ENCODE data around the gene SEMA3E. TPM values are rescaled to one million over a fixed set of nuclear protein-coding genes. Genes with fewer than 3 reads are reported as not detected.

SEMA3E gene
- total RNA-seq, 4 donors from 2014 or later = 0.13 to 2.7 (median 1.1) TPM

- Histone ChIP-seq H3K36me3 (no peaks in the 10 kb centered on the region), H3K4me3 (no peak overlapping the region), H3K9me3 (no peaks in the 10 kb centered on the region), H3K27me3 (no peaks in the 10 kb centered on the region), H3K4me1 (no peaks in the 10 kb centered on the region), H3K27ac (no peak overlapping the region)
- 68 to 72% methylated on average over 2 of the region's 2 CpGs for WGBS, 2 donors
- no peak for TF ChIP-seq POLR2A (IDR thresholded peaks at IDR 0.05)
- no peak for TF ChIP-seq CTCF (IDR thresholded peaks at IDR 0.05)
- no peak for DNase-seq
- intact Hi-C loops (cut with DNase I) = no loop called here
Measured at GRCh38 chr7:83502636-83503035, 146.3 kb downstream of the SEMA3E start.

- peaks cover 0 to 9% (median 0%) of the 10 kb centered on the region in 3 donors for H3K4me1 ChIP-seq
- WGBS, 2 donors = 84 to 86% methylated on average over 2 of the region's 2 CpGs
- intact Hi-C loops (cut with DNase I) = no loop called here
- no peak overlapping the region for H3K4me3 ChIP-seq
- DNase-seq = no peak
- no peak overlapping the region for H3K27ac ChIP-seq
- no peaks in the 10 kb centered on the region for H3K36me3 ChIP-seq
- TF ChIP-seq CTCF (IDR thresholded peaks at IDR 0.05) = no peak
- no peak for TF ChIP-seq POLR2A (IDR thresholded peaks at IDR 0.05)
- no peaks in the 10 kb centered on the region for H3K9me3 ChIP-seq
- no peaks in the 10 kb centered on the region for H3K27me3 ChIP-seq
Measured at GRCh38 chr7:83494683-83495082, 154.3 kb downstream of the SEMA3E start.

- no peak overlapping the region for H3K4me3 ChIP-seq
- no peaks in the 10 kb centered on the region for H3K36me3 ChIP-seq
- TF ChIP-seq CTCF (IDR thresholded peaks at IDR 0.05) (no peak), POLR2A (IDR thresholded peaks at IDR 0.05) (no peak)
- intact Hi-C loops (cut with DNase I) = no loop called here
- no peaks in the 10 kb centered on the region for H3K9me3 ChIP-seq
- 41 to 51% methylated on average over 3 of the region's 3 CpGs for WGBS, 2 donors
- no peaks in the 10 kb centered on the region for H3K27me3 ChIP-seq
- peaks cover 0 to 9% (median 0%) of the 10 kb centered on the region in 3 donors for H3K4me1 ChIP-seq
- DNase-seq = no peak
- H3K27ac ChIP-seq = no peak overlapping the region
Measured at GRCh38 chr7:83492802-83493201, 156.1 kb downstream of the SEMA3E start.

- H3K4me3 ChIP-seq = no peak overlapping the region
- no peak overlapping the region for H3K27ac ChIP-seq
- H3K36me3 ChIP-seq = no peaks in the 10 kb centered on the region
- DNase-seq = no peak
- no peaks in the 10 kb centered on the region for H3K9me3 ChIP-seq
- TF ChIP-seq POLR2A (IDR thresholded peaks at IDR 0.05) = no peak
- TF ChIP-seq CTCF (IDR thresholded peaks at IDR 0.05) = no peak
- peaks cover 0 to 25% (median 3%) of the 10 kb centered on the region in 3 donors for H3K4me1 ChIP-seq
- intact Hi-C loops (cut with DNase I) = no loop called here
- 76 to 95% methylated on average over 2 of the region's 2 CpGs for WGBS, 2 donors
- no peaks in the 10 kb centered on the region for H3K27me3 ChIP-seq
Measured at GRCh38 chr7:83487801-83488200, 161.1 kb downstream of the SEMA3E start.

- no peak overlapping the region for H3K27ac ChIP-seq
- intact Hi-C loops (cut with DNase I) = no loop called here
- no peak overlapping the region for H3K4me3 ChIP-seq
- H3K27me3 ChIP-seq = no peaks in the 10 kb centered on the region
- no peaks in the 10 kb centered on the region for H3K36me3 ChIP-seq
- no peaks in the 10 kb centered on the region for H3K9me3 ChIP-seq
- WGBS, 2 donors = 42 to 51% methylated on average over 2 of the region's 2 CpGs
- peaks cover 0 to 23% (median 3%) of the 10 kb centered on the region in 3 donors for H3K4me1 ChIP-seq
- no peak for TF ChIP-seq POLR2A (IDR thresholded peaks at IDR 0.05)
- DNase-seq = no peak
Measured at GRCh38 chr7:83486957-83487356, 162.0 kb downstream of the SEMA3E start.

GRCh38 chr7:83486536-83486935 lies 162.4 kb downstream of the SEMA3E start:
- Histone ChIP-seq H3K27me3 (no peaks in the 10 kb centered on the region), H3K9me3 (no peaks in the 10 kb centered on the region), H3K4me1 (peaks cover 0 to 23% (median 3%) of the 10 kb centered on the region in 3 donors), H3K27ac (no peak overlapping the region), H3K4me3 (no peak overlapping the region), H3K36me3 (no peaks in the 10 kb centered on the region)
- intact Hi-C loops (cut with DNase I) = no loop called here
- 29 to 42% methylated on average over 2 of the region's 2 CpGs for WGBS, 2 donors
- TF ChIP-seq POLR2A (IDR thresholded peaks at IDR 0.05) (no peak), CTCF (IDR thresholded peaks at IDR 0.05) (no peak)
- DNase-seq = no peak
